K562 (cell line): Measurements from ENCODE around the gene MAPK13. TPM values are rescaled to one million over a fixed set of nuclear protein-coding genes. Genes with fewer than 3 reads are reported as not detected.
A peak's percentile ranks its signal among the peaks of the same experiment; 100 is the strongest.

Source experiments
- BHLHE40 ChIP-seq: IDR thresholded peaks from 2 replicates; pipeline ENCODE4 v1.6.1; 2011; ENCODE audit warnings: low read length, improper control_type of control experiment
- BMI1 ChIP-seq: fragments of 150-350 bp; IDR thresholded peaks from 2 replicates; pipeline ENCODE4 v1.6.1; 2014; ENCODE audit warnings: low read length
- CBFA2T2 ChIP-seq: fragments of 450-650 bp; conservative IDR thresholded peaks from 2 replicates; pipeline ENCODE4 v1.6.1; 2017; ENCODE audit warnings: mild to moderate bottlenecking
- CBFA2T3 ChIP-seq: fragments of 450-650 bp; IDR thresholded peaks from 2 replicates; pipeline ENCODE4 v1.6.1; 2017
- CHD2 ChIP-seq: IDR thresholded peaks from 2 replicates; pipeline ENCODE4 v1.6.1; 2011; ENCODE audit warnings: low read depth, low read length
- JUNB ChIP-seq: fragments of 450-650 bp; formaldehyde crosslinking; conservative IDR thresholded peaks from 2 replicates; pipeline ENCODE4 v1.4.0; 2020; ENCODE audit warnings: mild to moderate bottlenecking
- MAFG ChIP-seq: fragments of 450-650 bp; conservative IDR thresholded peaks from 2 replicates; pipeline ENCODE4 v1.6.1; 2016; ENCODE audit warnings: missing genetic modification characterization, missing compliant biosample characterization
- MCM2 ChIP-seq: fragments of 450-650 bp; IDR thresholded peaks from 2 replicates; pipeline ENCODE4 v1.6.1; 2017; ENCODE audit warnings: low read depth, mild to moderate bottlenecking
- MED1 ChIP-seq: sonication (generic); formaldehyde crosslinking; IDR thresholded peaks from 2 replicates; pipeline ENCODE4 v1.8.1; 2023; ENCODE audit warnings: missing genetic modification reagents, borderline replicate concordance
- MTA3 ChIP-seq: fragments of 450-650 bp; formaldehyde crosslinking; IDR thresholded peaks from 2 replicates; pipeline ENCODE4 v1.6.1; 2017; ENCODE audit warnings: mild to moderate bottlenecking, borderline replicate concordance
- NFYB ChIP-seq: IDR thresholded peaks from 2 replicates; pipeline ENCODE4 v1.6.1; 2011; ENCODE audit warnings: mild to moderate bottlenecking, moderate library complexity; ENCODE audit not compliant: insufficient read length; ENCODE audit errors: extremely low read depth
- RBM39 ChIP-seq: fragments of 200-400 bp; formaldehyde crosslinking; optimal IDR thresholded peaks from 2 replicates; pipeline ENCODE3; 2018; ENCODE audit warnings: low read depth, low read length
- SMAD2 ChIP-seq: fragments of 150-350 bp; IDR thresholded peaks from 2 replicates; pipeline ENCODE4 v1.6.1; 2014; ENCODE audit warnings: low read depth, mild to moderate bottlenecking, low read length
- SNRNP70 ChIP-seq: fragments of 200-400 bp; formaldehyde crosslinking; optimal IDR thresholded peaks from 2 replicates; pipeline ENCODE3; 2017; ENCODE audit warnings: low read depth, low read length
- TRIM24 ChIP-seq, 2 experiments: fragments of 450-650 bp; IDR thresholded peaks; 2 replicates each; pipeline ENCODE4 v1.6.1; 2016
- XRCC5 ChIP-seq: fragments of 200-400 bp; formaldehyde crosslinking; IDR thresholded peaks from 2 replicates; pipeline ENCODE4 v1.6.1; 2017; ENCODE audit warnings: low read depth, mild to moderate bottlenecking, low read length
- ZNF217 ChIP-seq: sonication (generic); formaldehyde crosslinking; IDR thresholded peaks from 2 replicates; pipeline ENCODE4 v1.8.0; 2022; ENCODE audit warnings: mild to moderate bottlenecking, missing genetic modification reagents
- ZNF224 ChIP-seq: sonication (generic); formaldehyde crosslinking; IDR thresholded peaks from 2 replicates; pipeline ENCODE4 v1.8.0; 2022; ENCODE audit warnings: mild to moderate bottlenecking, missing genetic modification reagents
- polyA plus RNA-seq, 8 experiments: library from polyadenylated mRNA; depleted of rRNA in 4 of 8; stranded (reverse) in 5 of 8; unstranded in 3 of 8; fragments of >200 nt; fragmentation: Nextera tagmentation in 2 of 8; fragmentation: Illumina TruSeq in 1 of 8; extraction: Ambion mirVana in 2 of 8; extraction: Trizol in 1 of 8; gene quantifications; 2 replicates each; pipeline versions ENCODE4 v1.2.1 to v1.2.3, GENCODE V29; 2011 to 2014; ENCODE audit warnings: inconsistent platforms in 1 of 8, missing spikeins in 1 of 8
- total RNA-seq, 7 experiments: library from RNA; depleted of rRNA in 6 of 7; stranded (reverse); fragments of >200 nt in 6 of 7; fragmentation: Illumina TruSeq in 2 of 7; extraction: Trizol in 2 of 7; gene quantifications; 2 replicates each; pipeline versions ENCODE4 v1.2.1 to v1.2.3, GENCODE V29; 2011 to 2021; ENCODE audit warnings: low replicate concordance in 1 of 7
- TF ChIP-seq, protein P1 (sequence below): fragments of 450-650 bp; formaldehyde crosslinking; IDR thresholded peaks from 2 replicates; pipeline ENCODE4 v1.4.0; 2022; ENCODE audit warnings: mild to moderate bottlenecking, moderate library complexity
- TF ChIP-seq, protein P2 (sequence below), 2 experiments: fragments of 450-650 bp; formaldehyde crosslinking in 1 of 2; IDR thresholded peaks; 2 replicates each; pipeline versions ENCODE4 v1.4.0 to v1.6.1; 2014 to 2020; ENCODE audit warnings: mild to moderate bottlenecking in 2 of 2, borderline replicate concordance in 1 of 2, low read depth in 1 of 2
- TF ChIP-seq, protein P3 (sequence below), 2 experiments: fragments of 250-450 bp in 1 of 2; fragments of 450-650 bp in 1 of 2; sonication (Bioruptor Pico) in 1 of 2; IDR thresholded peaks; 2 replicates each; pipeline versions ENCODE4 v1.6.1 to v1.8.0; 2016 to 2021; ENCODE audit warnings: mild to moderate bottlenecking in 2 of 2, moderate library complexity in 2 of 2, missing compliant biosample characterization in 1 of 2, missing genetic modification characterization in 1 of 2

Gene MAPK13
- total and polyA plus RNA-seq, 9 of the 15 experiments (the other 6 are each of a cell fraction or from before 2014, with no cell fraction given), result 0.03 to 2.3 (median 0.48) TPM; not detected in 1

DNA sequence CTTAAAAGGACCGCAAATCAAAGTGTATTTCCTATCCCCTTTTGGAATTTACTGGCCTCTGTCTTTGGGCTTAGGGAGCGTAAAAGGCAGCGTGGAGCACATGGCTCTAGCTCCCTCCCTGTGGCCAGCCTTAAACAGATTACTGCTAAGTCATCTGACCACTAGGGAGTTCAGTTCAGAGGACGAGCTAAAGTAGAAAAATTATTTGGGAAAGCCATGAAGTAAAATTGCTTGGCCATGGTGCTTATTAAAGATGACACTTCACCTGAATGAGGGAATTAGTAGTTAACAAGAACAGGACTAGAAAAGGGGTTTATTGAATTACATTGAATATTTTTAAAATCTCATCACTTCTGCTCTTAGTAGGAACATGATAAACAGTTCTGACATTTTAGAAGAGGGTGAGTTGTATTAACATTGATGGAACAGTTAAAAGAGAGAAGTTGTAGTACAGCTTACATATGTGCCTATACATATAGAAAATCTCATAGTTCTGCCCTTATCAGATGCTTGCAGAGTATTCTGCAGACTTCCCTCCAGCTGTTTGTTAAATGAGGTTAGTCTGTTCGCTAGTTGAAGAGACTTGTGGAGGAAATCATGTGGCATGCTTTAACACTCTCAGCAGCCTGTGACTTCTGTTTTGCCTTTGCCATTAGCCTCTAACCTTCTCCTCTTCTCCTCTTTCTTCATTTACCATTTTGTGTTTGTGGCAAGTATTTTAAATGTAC lies 31.2 kb upstream of the MAPK13 start (continued):
- TF ChIP-seq NFYB (no peak), XRCC5 (no peak), CBFA2T2 (peak; percentile 70), BMI1 (no peak), CBFA2T3 (peak; percentile 82), MCM2 (no peak), MED1 (CRISPR knock-in tag) (no peak), BHLHE40 (no peak), ZNF217 (no peak), MAFG (tag) (peak; percentile 87), CHD2 (no peak), RBM39 (no peak), ZNF224 (CRISPR knock-in tag) (no peak), TRIM24 (IDR thresholded peaks at IDR 0.05) (no peak), JUNB (no peak), SMAD2 (no peak), SNRNP70 (no peak), MTA3 (0 out of 2 replicates have a peak, but pooled peaks have one; percentile 7)
- TF ChIP-seq, protein P1, sequence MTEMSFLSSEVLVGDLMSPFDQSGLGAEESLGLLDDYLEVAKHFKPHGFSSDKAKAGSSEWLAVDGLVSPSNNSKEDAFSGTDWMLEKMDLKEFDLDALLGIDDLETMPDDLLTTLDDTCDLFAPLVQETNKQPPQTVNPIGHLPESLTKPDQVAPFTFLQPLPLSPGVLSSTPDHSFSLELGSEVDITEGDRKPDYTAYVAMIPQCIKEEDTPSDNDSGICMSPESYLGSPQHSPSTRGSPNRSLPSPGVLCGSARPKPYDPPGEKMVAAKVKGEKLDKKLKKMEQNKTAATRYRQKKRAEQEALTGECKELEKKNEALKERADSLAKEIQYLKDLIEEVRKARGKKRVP (CRISPR knock-in tag), result 0 out of 2 replicates have a peak, but pooled peaks have one; percentile 28
- TF ChIP-seq, protein P2, sequence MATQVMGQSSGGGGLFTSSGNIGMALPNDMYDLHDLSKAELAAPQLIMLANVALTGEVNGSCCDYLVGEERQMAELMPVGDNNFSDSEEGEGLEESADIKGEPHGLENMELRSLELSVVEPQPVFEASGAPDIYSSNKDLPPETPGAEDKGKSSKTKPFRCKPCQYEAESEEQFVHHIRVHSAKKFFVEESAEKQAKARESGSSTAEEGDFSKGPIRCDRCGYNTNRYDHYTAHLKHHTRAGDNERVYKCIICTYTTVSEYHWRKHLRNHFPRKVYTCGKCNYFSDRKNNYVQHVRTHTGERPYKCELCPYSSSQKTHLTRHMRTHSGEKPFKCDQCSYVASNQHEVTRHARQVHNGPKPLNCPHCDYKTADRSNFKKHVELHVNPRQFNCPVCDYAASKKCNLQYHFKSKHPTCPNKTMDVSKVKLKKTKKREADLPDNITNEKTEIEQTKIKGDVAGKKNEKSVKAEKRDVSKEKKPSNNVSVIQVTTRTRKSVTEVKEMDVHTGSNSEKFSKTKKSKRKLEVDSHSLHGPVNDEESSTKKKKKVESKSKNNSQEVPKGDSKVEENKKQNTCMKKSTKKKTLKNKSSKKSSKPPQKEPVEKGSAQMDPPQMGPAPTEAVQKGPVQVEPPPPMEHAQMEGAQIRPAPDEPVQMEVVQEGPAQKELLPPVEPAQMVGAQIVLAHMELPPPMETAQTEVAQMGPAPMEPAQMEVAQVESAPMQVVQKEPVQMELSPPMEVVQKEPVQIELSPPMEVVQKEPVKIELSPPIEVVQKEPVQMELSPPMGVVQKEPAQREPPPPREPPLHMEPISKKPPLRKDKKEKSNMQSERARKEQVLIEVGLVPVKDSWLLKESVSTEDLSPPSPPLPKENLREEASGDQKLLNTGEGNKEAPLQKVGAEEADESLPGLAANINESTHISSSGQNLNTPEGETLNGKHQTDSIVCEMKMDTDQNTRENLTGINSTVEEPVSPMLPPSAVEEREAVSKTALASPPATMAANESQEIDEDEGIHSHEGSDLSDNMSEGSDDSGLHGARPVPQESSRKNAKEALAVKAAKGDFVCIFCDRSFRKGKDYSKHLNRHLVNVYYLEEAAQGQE (IDR thresholded peaks at IDR 0.05; ENCODE audit: borderline replicate concordance), result no peak
- TF ChIP-seq, protein P2 (CRISPR knock-in tag; IDR thresholded peaks at IDR 0.05; ENCODE audit: low read depth), result no peak
- TF ChIP-seq, protein P3, sequence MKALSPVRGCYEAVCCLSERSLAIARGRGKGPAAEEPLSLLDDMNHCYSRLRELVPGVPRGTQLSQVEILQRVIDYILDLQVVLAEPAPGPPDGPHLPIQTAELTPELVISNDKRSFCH (CRISPR knock-in tag; IDR thresholded peaks at IDR 0.05), result no peak
- TF ChIP-seq, protein P3 (tag; IDR thresholded peaks at IDR 0.05), result no peak
